GM12878 (cell line): Measurements from ENCODE around the gene BLCAP. TPM values are rescaled to one million over a fixed set of nuclear protein-coding genes. Genes with fewer than 3 reads are reported as not detected.

Experiments
- ATAC-seq: fragments of 200-7000 bp; cut with Tn5 transposase; 3 replicates; pipeline ENCODE4 v1.9.1; 2020; ENCODE audit warnings: mild to moderate bottlenecking, moderate library complexity
- BruUV-seq: library from RNA; stranded (reverse); fragments of 400-500 nt; replicated peaks from 2 replicates; lab custom pipeline; 2021; lab: Mats Ljungman, UMichigan
- CTCF ChIA-PET: fragments of 300-600 bp; sonication (Branson Sonifier 250); formaldehyde crosslinking; extraction: SDS; loops from one replicate; lab custom pipeline; 2021; ENCODE audit warnings: inconsistent platforms; lab: Yijun Ruan, JAX
- POLR2A ChIA-PET: fragments of 350-600 bp; formaldehyde crosslinking; extraction: SDS; loops from one replicate; lab custom pipeline; 2021; ENCODE audit warnings: inconsistent platforms; lab: Charles Lee
- RAD21 ChIA-PET: fragments of 300-600 bp; sonication (Branson Sonifier 250); formaldehyde crosslinking; loops from one replicate; lab custom pipeline; 2023; ENCODE audit warnings: antibody characterized with exemption; ENCODE audit not compliant: unreplicated experiment; lab: Charles Lee
- SMC1A ChIA-PET: fragments of 300-600 bp; sonication (Branson Sonifier 250); formaldehyde crosslinking; loops from one replicate; lab custom pipeline; 2023; ENCODE audit not compliant: unreplicated experiment, uncharacterized antibody; lab: Charles Lee
- DNase-seq: peaks from one replicate; pipeline ENCODE4 v3.0.0-alpha.2; 2011; ENCODE audit warnings: low read depth, low spot score
- FAIRE-seq: peaks from 3 replicates; lab custom pipeline; 2011; peaks lifted over from hg19 to GRCh38; lab: Jason Lieb, UNC
- H2AFZ ChIP-seq: 2 replicates; pipeline ENCODE4 v1.6.0; 2011; ENCODE audit warnings: low read depth, low read length, control low read depth; ENCODE audit not compliant: control insufficient read depth
- H3K27ac ChIP-seq: 2 replicates; pipeline ENCODE4 v1.5.1; 2011; ENCODE audit warnings: control low read depth; ENCODE audit not compliant: control insufficient read depth, insufficient read depth
- H3K27me3 ChIP-seq, 2 experiments: replicated peaks in 1 of 2; 2 replicates each; pipeline versions ENCODE4 v1.6.0 to v1.6.1; 2011; ENCODE audit warnings: low read length in 1 of 2; ENCODE audit not compliant: control insufficient read depth in 2 of 2, insufficient read depth in 2 of 2
- H3K36me3 ChIP-seq, 2 experiments: 2 replicates each; pipeline ENCODE4 v1.5.1; 2011; ENCODE audit warnings: low read length in 1 of 2; ENCODE audit not compliant: control insufficient read depth in 2 of 2, insufficient read depth in 2 of 2
- H3K4me1 ChIP-seq: 2 replicates; pipeline ENCODE4 v1.6.1; 2011; ENCODE audit warnings: mild to moderate bottlenecking, low read length, moderate library complexity, mixed read lengths; ENCODE audit not compliant: control insufficient read depth, insufficient read depth
- H3K4me2 ChIP-seq: 2 replicates; pipeline ENCODE4 v1.6.0; 2011; ENCODE audit warnings: control low read depth; ENCODE audit not compliant: control insufficient read depth, insufficient read depth
- H3K4me3 ChIP-seq: fragments of 200-600 bp; sonication (generic); 2 replicates; pipeline ENCODE4 v1.5.1; 2016
- H3K79me2 ChIP-seq: 2 replicates; pipeline ENCODE4 v1.6.0; 2011; ENCODE audit warnings: low read length; ENCODE audit not compliant: control insufficient read depth, insufficient read depth
- H3K9ac ChIP-seq: 2 replicates; pipeline ENCODE4 v1.8.0; 2011; ENCODE audit warnings: low read length, control low read depth, mixed read lengths; ENCODE audit not compliant: control insufficient read depth, insufficient read depth
- H3K9me3 ChIP-seq: replicated peaks from 3 replicates; pipeline ENCODE4 v1.5.1; 2011; ENCODE audit warnings: mild to moderate bottlenecking, low read length; ENCODE audit not compliant: control insufficient read depth, insufficient read depth
- H4K20me1 ChIP-seq: 2 replicates; pipeline ENCODE4 v1.6.0; 2011; ENCODE audit not compliant: control insufficient read depth, insufficient read depth
- SIX5 ChIP-seq: IDR thresholded peaks from 2 replicates; pipeline ENCODE4 v1.6.1; 2011; ENCODE audit warnings: mild to moderate bottlenecking, low read depth, low read length, moderate library complexity; ENCODE audit not compliant: severe bottlenecking
- WGBS: methylation state at CpG from one replicate; pipeline ENCODE4 v1.1.6; 2016; ENCODE audit warnings: low lambda C conversion rate; ENCODE audit not compliant: insufficient replicate concordance, insufficient coverage; ENCODE audit errors: missing lambda C conversion rate; 5-methylcytosine and 5-hydroxymethylcytosine counted together
- in situ Hi-C: fragments of 300-500 bp; cut with MboI; formaldehyde crosslinking; loops from 9 replicates; pipeline ENCODE4 v1.14.3; 2018; ENCODE audit warnings: mixed read lengths
- intact Hi-C: fragments of 100-400 bp; cut with micrococcal nuclease; formaldehyde crosslinking; loops from one replicate; pipeline ENCODE4 v1.14.2; 2022; ENCODE audit not compliant: unreplicated experiment
- polyA plus RNA-seq, 11 experiments: library from polyadenylated mRNA; depleted of rRNA in 4 of 11; unstranded in 6 of 11; stranded (reverse) in 5 of 11; fragments of >200 nt; fragmentation: Nextera tagmentation in 4 of 11; fragmentation: Illumina TruSeq in 1 of 11; extraction: Ambion mirVana in 4 of 11; extraction: Trizol in 1 of 11; gene quantifications; 1 replicate in 1 of 11; 2 replicates in 10 of 11; pipeline versions ENCODE4 v1.2.1 to v1.2.3, GENCODE V29; 2011 to 2016; ENCODE audit warnings: inconsistent platforms in 2 of 11, missing spikeins in 2 of 11, low read depth in 1 of 11
- total RNA-seq, 4 experiments: library from RNA; depleted of rRNA in 3 of 4; stranded (reverse); fragments of >200 nt in 3 of 4; fragmentation: Illumina TruSeq in 1 of 4; extraction: Trizol in 1 of 4; gene quantifications; 2 replicates each; pipeline versions ENCODE4 v1.2.1 to v1.2.3, GENCODE V29; 2013 to 2021
- TF ChIP-seq, protein P1 (sequence below): fragments of 450-650 bp; IDR thresholded peaks from 2 replicates; pipeline ENCODE4 v1.6.1; 2017; ENCODE audit warnings: low read depth, mild to moderate bottlenecking, moderate library complexity
- TF ChIP-seq, protein P2 (sequence below): fragments of 450-650 bp; formaldehyde crosslinking; IDR thresholded peaks from 2 replicates; pipeline ENCODE4 v1.4.0; 2022; ENCODE audit warnings: mild to moderate bottlenecking, moderate library complexity
- TF ChIP-seq, protein P3 (sequence below), 3 experiments: IDR thresholded peaks in 2 of 3; conservative IDR thresholded peaks in 1 of 3; 2 replicates each; pipeline ENCODE4 v1.5.1; 2011; ENCODE audit warnings: low read depth in 3 of 3, low read length in 3 of 3, mild to moderate bottlenecking in 3 of 3, control low read depth in 2 of 3, moderate library complexity in 2 of 3, inconsistent platforms in 1 of 3, mixed read lengths in 1 of 3; ENCODE audit not compliant: control insufficient read depth in 2 of 3, insufficient read depth in 1 of 3; ENCODE audit errors: extremely low read depth in 1 of 3
- TF ChIP-seq, protein P4 (sequence below): fragments of 450-650 bp; IDR thresholded peaks from 2 replicates; pipeline ENCODE4 v1.6.1; 2016; ENCODE audit warnings: mild to moderate bottlenecking

Gene BLCAP
- total and polyA plus RNA-seq, 10 of the 15 experiments (the other 5 are each of a cell fraction or from before 2014, with no cell fraction given) = 24.6 to 62.3 (median 47.3) TPM

DNA sequence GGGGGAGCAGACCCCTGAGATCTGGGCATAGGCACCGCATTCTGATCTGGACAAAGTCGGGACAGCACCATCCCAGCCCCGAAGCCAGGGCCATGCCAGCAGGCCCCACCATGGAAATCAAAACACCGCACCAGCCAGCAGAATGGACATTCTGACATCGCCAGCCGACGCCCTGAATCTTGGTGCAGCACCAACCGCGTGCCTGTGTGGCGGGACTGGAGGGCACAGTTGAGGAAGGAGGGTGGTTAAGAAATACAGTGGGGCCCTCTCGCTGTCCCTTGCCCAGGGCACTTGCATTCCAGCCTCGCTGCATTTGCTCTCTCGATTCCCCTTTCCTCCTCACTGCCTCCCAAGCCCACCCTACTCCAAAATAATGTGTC lies 4.7 kb downstream of the BLCAP start:
- H3K4me1 ChIP-seq = peaks cover 14% of the 10 kb centered on the region
- TF ChIP-seq, protein P1, sequence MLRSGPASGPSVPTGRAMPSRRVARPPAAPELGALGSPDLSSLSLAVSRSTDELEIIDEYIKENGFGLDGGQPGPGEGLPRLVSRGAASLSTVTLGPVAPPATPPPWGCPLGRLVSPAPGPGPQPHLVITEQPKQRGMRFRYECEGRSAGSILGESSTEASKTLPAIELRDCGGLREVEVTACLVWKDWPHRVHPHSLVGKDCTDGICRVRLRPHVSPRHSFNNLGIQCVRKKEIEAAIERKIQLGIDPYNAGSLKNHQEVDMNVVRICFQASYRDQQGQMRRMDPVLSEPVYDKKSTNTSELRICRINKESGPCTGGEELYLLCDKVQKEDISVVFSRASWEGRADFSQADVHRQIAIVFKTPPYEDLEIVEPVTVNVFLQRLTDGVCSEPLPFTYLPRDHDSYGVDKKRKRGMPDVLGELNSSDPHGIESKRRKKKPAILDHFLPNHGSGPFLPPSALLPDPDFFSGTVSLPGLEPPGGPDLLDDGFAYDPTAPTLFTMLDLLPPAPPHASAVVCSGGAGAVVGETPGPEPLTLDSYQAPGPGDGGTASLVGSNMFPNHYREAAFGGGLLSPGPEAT = no peak
- TF ChIP-seq SIX5 = no peak
- ChIA-PET CTCF (no interaction called here), SMC1A (no interaction called here), POLR2A (no interaction called here), RAD21 (no interaction called here)
- peaks cover 43% of the 10 kb centered on the region for H3K79me2 ChIP-seq
- no peak overlapping the region for H3K27ac ChIP-seq
- H3K4me2 ChIP-seq = no peak overlapping the region
- no peak overlapping the region for H2AFZ ChIP-seq
- intact Hi-C loops (no loop called here), in situ Hi-C loops (no loop called here)
- H3K9me3 ChIP-seq = no peaks in the 10 kb centered on the region
- H4K20me1 ChIP-seq = peaks cover 7% of the 10 kb centered on the region
- H3K27me3 ChIP-seq = no peaks in the 10 kb centered on the region
- BruUV-seq = no TSS peak
- WGBS = 98% methylated on average over 10 of the region's 13 CpGs
- no peak for FAIRE-seq
- H3K9ac ChIP-seq = no peak overlapping the region
- no peak for DNase-seq
- ATAC-seq = no peak
- H3K36me3 ChIP-seq = peaks cover 0 to 6% of the 10 kb centered on the region in 2 experiments; a peak in 3 of 4 replicates
- H3K4me3 ChIP-seq = no peak overlapping the region

DNA sequence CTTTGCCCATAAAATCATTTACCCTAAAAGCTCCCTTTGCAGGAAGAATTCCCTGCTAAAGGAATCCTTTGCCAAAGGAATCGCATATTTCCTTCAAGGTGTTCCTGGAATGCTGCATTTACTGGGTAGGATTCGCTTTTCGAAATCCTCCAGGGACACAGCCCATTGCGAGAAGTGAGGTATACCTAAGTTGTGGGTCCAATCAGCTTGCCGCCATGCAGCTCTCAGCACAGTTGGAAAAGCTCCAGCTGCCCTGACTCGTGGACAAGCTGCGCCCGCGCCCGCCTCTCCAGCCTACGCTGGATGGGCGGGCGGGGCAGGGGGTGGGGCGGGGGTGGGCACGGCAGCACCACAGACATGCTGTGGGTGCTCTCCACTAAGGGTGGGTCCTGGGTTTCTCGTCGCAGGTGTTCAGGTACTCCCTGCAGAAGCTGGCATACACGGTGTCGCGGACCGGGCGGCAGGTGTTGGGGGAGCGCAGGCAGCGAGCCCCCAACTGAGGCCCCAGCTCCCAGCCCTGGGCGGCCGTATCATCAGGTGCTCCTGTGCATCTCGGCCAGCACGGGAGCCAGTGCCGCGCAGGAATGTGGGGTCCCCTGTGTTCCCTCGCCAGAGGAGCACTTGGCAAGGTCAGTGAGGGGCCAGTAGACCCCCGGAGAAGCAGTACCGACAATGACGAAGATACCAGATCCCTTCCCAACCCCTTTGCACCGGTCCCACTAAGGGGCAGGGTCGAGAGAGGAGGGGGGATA lies 5.2 kb downstream of the BLCAP start:
- H3K4me3 ChIP-seq = no peak overlapping the region
- H3K9me3 ChIP-seq = no peaks in the 10 kb centered on the region
- H3K9ac ChIP-seq = no peak overlapping the region
- peaks cover 7% of the 10 kb centered on the region for H4K20me1 ChIP-seq
- peaks cover 0 to 8% of the 10 kb centered on the region in 2 experiments; a peak in 3 of 4 replicates for H3K36me3 ChIP-seq
- ChIA-PET CTCF (no interaction called here), POLR2A (interaction anchor here (0.6 to 0.7 kb wide), 2 partner anchors 40 to 272 kb away, joined by 3 to 4 read pairs; no protein-coding TSS in a partner anchor), SMC1A (interaction anchor here (0.5 kb wide), 1 partner anchor 1756 kb away, joined by 4 read pairs; no protein-coding TSS in a partner anchor), RAD21 (no interaction called here)
- in situ Hi-C loops (no loop called here), intact Hi-C loops (no loop called here)
- no TSS peak for BruUV-seq
- peaks cover 40% of the 10 kb centered on the region for H3K79me2 ChIP-seq
- no peak for FAIRE-seq
- WGBS = 98% methylated on average over 27 of the region's 36 CpGs
- peaks cover 14% of the 10 kb centered on the region for H3K4me1 ChIP-seq
- no peak overlapping the region for H2AFZ ChIP-seq
- H3K27ac ChIP-seq = no peak overlapping the region
- H3K4me2 ChIP-seq = no peak overlapping the region
- TF ChIP-seq, protein P2, sequence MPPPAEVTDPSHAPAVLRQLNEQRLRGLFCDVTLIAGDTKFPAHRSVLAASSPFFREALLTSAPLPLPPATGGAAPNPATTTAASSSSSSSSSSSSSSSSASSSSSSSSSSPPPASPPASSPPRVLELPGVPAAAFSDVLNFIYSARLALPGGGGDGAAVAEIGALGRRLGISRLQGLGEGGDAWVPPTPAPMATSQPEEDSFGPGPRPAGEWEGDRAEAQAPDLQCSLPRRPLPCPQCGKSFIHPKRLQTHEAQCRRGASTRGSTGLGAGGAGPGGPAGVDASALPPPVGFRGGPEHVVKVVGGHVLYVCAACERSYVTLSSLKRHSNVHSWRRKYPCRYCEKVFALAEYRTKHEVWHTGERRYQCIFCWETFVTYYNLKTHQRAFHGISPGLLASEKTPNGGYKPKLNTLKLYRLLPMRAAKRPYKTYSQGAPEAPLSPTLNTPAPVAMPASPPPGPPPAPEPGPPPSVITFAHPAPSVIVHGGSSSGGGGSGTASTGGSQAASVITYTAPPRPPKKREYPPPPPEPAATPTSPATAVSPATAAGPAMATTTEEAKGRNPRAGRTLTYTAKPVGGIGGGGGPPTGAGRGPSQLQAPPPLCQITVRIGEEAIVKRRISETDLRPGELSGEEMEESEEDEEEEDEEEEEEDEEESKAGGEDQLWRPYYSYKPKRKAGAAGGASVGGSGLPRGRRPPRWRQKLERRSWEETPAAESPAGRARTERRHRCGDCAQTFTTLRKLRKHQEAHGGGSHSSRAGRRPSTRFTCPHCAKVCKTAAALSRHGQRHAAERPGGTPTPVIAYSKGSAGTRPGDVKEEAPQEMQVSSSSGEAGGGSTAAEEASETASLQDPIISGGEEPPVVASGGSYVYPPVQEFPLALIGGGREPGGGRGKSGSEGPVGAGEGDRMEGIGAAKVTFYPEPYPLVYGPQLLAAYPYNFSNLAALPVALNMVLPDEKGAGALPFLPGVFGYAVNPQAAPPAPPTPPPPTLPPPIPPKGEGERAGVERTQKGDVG = no peak
- TF ChIP-seq, protein P3, sequence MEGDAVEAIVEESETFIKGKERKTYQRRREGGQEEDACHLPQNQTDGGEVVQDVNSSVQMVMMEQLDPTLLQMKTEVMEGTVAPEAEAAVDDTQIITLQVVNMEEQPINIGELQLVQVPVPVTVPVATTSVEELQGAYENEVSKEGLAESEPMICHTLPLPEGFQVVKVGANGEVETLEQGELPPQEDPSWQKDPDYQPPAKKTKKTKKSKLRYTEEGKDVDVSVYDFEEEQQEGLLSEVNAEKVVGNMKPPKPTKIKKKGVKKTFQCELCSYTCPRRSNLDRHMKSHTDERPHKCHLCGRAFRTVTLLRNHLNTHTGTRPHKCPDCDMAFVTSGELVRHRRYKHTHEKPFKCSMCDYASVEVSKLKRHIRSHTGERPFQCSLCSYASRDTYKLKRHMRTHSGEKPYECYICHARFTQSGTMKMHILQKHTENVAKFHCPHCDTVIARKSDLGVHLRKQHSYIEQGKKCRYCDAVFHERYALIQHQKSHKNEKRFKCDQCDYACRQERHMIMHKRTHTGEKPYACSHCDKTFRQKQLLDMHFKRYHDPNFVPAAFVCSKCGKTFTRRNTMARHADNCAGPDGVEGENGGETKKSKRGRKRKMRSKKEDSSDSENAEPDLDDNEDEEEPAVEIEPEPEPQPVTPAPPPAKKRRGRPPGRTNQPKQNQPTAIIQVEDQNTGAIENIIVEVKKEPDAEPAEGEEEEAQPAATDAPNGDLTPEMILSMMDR (IDR thresholded peaks at IDR 0.05 in 2 of 3, conservative IDR thresholded peaks at IDR 0.05 in 1 of 3; ENCODE audit: control insufficient read depth in 2 of 3, extremely low read depth in 1 of 3, insufficient read depth in 1 of 3, low read depth in 3 of 3, low read length in 3 of 3) = no peak
- TF ChIP-seq, protein P4, sequence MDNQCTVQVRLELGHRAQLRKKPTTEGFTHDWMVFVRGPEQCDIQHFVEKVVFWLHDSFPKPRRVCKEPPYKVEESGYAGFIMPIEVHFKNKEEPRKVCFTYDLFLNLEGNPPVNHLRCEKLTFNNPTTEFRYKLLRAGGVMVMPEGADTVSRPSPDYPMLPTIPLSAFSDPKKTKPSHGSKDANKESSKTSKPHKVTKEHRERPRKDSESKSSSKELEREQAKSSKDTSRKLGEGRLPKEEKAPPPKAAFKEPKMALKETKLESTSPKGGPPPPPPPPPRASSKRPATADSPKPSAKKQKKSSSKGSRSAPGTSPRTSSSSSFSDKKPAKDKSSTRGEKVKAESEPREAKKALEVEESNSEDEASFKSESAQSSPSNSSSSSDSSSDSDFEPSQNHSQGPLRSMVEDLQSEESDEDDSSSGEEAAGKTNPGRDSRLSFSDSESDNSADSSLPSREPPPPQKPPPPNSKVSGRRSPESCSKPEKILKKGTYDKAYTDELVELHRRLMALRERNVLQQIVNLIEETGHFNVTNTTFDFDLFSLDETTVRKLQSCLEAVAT = no peak
- ATAC-seq = no peak
- DNase-seq = no peak
- H3K27me3 ChIP-seq = no peaks in the 10 kb centered on the region
